ENCODE results near the gene TKT. TPM values are rescaled to one million over a fixed set of nuclear protein-coding genes. Genes with fewer than 3 reads are reported as not detected.
A peak's percentile ranks its signal among the peaks of the same experiment; 100 is the strongest.

The TKT gene
- total and polyA plus RNA-seq, 2 experiments from 2014 or later, result 584 to 1,411 TPM

- DNase-seq (ENCODE audit: low spot score), result no peak
- H3K4me3 Mint-ChIP-seq, result peak overlapping the region; percentile 67; the same call in 1 of the 3 replicates
- no peak overlapping the region for H3K27ac ChIP-seq (ENCODE audit: low read depth)
- ATAC-seq, result no peak
- H3K4me2 ChIP-seq, result no peak overlapping the region
- peaks cover 35% of the 10 kb centered on the region for H3K36me3 Mint-ChIP-seq (ENCODE audit: low read depth)
- H3K4me1 ChIP-seq (ENCODE audit: insufficient read depth), result peaks cover 52% of the 10 kb centered on the region
- peaks cover 24% of the 10 kb centered on the region for H3F3A ChIP-seq (replicated peaks; ENCODE audit: low read depth)
- peaks cover 13% of the 10 kb centered on the region; the same call in 1 of the 2 replicates for H3K36me3 ChIP-seq (ENCODE audit: insufficient read depth)
- peaks cover 50% of the 10 kb centered on the region for H3K4me1 Mint-ChIP-seq
- H3K9me3 Mint-ChIP-seq, result no peaks in the 10 kb centered on the region
- H3K79me2 ChIP-seq (replicated peaks; ENCODE audit: insufficient read depth), result peaks cover 47% of the 10 kb centered on the region
- peaks cover 11% of the 10 kb centered on the region; the same call in 1 of the 2 replicates for H3K9me2 ChIP-seq (ENCODE audit: insufficient read depth)
- no peaks in the 10 kb centered on the region for H3K27me3 ChIP-seq (ENCODE audit: insufficient read depth)
- no peak for TF ChIP-seq ZNF331 (CRISPR knock-in tag; IDR thresholded peaks at IDR 0.05; ENCODE audit: low read depth)
- no peak for TF ChIP-seq JUNB (IDR thresholded peaks at IDR 0.05; ENCODE audit: unreplicated experiment)
- TF ChIP-seq EZH2 (IDR thresholded peaks at IDR 0.05; ENCODE audit: low read depth, unreplicated experiment), result no peak
- TF ChIP-seq CREB1 (CRISPR knock-in tag; IDR thresholded peaks at IDR 0.05; ENCODE audit: low read depth), result no peak
- TF ChIP-seq ZNF462 (CRISPR knock-in tag; IDR thresholded peaks at IDR 0.05), result no peak
- TF ChIP-seq REST (IDR thresholded peaks at IDR 0.05; ENCODE audit: unreplicated experiment), result no peak
- no peak for TF ChIP-seq ETS1 (IDR thresholded peaks at IDR 0.05)
- no peak for TF ChIP-seq STAT1 (IDR thresholded peaks at IDR 0.05; ENCODE audit: unreplicated experiment)
- no peak for TF ChIP-seq EZH2phosphoT487 (IDR thresholded peaks at IDR 0.05; ENCODE audit: unreplicated experiment)
- no peak for TF ChIP-seq ZNF114 (CRISPR knock-in tag; IDR thresholded peaks at IDR 0.05)
- TF ChIP-seq POLR2AphosphoS5 (IDR thresholded peaks at IDR 0.05; ENCODE audit: low read depth), result no peak
- no peak for TF ChIP-seq CTCF (conservative IDR thresholded peaks at IDR 0.05; ENCODE audit: low read depth in 2 of 2)
- no peak for TF ChIP-seq NANOG (IDR thresholded peaks at IDR 0.05; ENCODE audit: borderline replicate concordance)
- peaks cover 44% of the 10 kb centered on the region for H3K27me3 Mint-ChIP-seq (ENCODE audit: insufficient read depth, low read depth, poor library complexity)
- H2AFZ ChIP-seq, result no peak overlapping the region
- H3K27ac Mint-ChIP-seq, result no peak overlapping the region
- H3K4me3 ChIP-seq, result no peak overlapping the region
- H4K20me1 ChIP-seq (replicated peaks; ENCODE audit: insufficient read depth), result peaks cover 20% of the 10 kb centered on the region
Observed at GRCh38 chr3:53256704-53257055, 858 bp upstream of the TKT start.
